ENCODE data around the gene ERF.

DNA sequence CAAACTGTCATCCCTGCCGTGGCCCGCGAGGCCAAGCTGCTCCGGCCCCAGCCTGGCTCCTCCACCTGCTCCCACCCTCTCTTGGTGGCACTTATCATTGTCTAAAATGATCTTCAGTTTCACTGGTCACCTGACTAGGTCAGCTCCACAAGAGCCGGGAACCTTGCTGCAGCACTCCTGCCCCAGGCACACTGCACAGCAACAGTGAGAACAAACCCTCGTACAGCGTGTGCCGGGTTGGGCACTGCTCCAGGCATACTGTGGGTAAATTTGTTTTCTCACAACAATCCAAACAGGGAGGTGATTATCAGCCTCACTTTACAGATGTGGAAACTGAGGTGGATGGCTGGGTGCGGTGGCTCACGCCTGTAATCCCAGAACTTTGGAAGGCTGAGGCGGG lies 46.3 kb downstream of the ERF start:
- TF ChIP-seq, protein P1, sequence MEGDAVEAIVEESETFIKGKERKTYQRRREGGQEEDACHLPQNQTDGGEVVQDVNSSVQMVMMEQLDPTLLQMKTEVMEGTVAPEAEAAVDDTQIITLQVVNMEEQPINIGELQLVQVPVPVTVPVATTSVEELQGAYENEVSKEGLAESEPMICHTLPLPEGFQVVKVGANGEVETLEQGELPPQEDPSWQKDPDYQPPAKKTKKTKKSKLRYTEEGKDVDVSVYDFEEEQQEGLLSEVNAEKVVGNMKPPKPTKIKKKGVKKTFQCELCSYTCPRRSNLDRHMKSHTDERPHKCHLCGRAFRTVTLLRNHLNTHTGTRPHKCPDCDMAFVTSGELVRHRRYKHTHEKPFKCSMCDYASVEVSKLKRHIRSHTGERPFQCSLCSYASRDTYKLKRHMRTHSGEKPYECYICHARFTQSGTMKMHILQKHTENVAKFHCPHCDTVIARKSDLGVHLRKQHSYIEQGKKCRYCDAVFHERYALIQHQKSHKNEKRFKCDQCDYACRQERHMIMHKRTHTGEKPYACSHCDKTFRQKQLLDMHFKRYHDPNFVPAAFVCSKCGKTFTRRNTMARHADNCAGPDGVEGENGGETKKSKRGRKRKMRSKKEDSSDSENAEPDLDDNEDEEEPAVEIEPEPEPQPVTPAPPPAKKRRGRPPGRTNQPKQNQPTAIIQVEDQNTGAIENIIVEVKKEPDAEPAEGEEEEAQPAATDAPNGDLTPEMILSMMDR (IDR thresholded peaks at IDR 0.05; ENCODE audit: low read depth, low read length, poor library complexity, severe bottlenecking), result no peak
- TF ChIP-seq EZH2phosphoT487 (IDR thresholded peaks at IDR 0.05; ENCODE audit: borderline replicate concordance, low read length), result no peak

Data from DOHH2 (cell line).